GM18951 (cell line): ENCODE measurements around the gene DTNB.

Experiments used
- POLR2A ChIP-seq: IDR thresholded peaks from 4 replicates; pipeline ENCODE4 v1.6.1; 2011; ENCODE audit warnings: mild to moderate bottlenecking; ENCODE audit not compliant: insufficient read length, insufficient read depth; ENCODE audit errors: extremely low read depth
- in situ Hi-C: fragments of 300-500 bp; cut with MboI; formaldehyde crosslinking; loops from one replicate; pipeline ENCODE4 v1.12.0; 2022; ENCODE audit warnings: low sequenced_read_pairs, mixed read lengths, inconsistent platforms; ENCODE audit not compliant: unreplicated experiment

The DTNB gene

DNA sequence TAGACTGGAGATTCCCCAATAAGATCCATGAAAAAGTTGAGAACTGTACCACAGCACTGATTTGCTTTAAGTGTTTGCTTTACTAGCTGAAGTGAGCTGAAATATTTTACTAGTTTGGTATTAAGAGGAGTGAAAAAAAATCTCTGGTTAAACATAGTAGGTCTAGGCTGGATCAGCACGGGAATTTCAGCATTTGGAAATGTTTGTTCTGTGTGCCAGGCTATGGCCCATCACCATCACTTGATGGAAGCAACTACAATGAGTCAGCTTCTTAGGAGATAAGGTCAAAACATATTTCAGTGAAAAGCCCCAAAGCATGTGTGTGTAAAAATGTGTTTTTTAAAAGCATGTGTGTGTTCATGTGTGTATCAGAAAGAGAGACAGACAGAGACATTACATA is 200.2 kb downstream of the DTNB start:
- in situ Hi-C loops = no loop called here
- TF ChIP-seq POLR2A = no peak

GRCh38 chr2:25470806-25471205 is 202.6 kb downstream of the DTNB start:
- in situ Hi-C loops = no loop called here
- TF ChIP-seq POLR2A = no peak

DNA sequence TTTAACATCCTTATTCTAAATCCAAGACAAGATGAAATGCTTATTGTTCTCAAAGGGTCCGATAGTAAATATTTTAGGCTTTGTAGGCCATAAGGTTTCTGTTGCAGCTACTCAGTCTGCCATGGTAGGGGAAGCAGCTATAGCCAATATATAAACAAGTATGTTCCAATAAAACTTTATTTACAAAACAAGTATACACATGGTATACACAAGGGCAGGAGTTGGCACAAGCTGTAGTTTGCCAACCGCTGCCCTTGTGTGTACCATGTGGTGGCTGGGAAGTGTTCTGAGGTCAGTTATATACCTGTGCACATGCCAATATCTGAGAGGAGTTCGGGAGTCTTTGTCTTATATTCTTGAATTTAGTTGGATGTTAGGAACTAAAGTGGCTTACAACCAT is 205.6 kb downstream of the DTNB start:
- TF ChIP-seq POLR2A = no peak
- in situ Hi-C loops = no loop called here

DNA sequence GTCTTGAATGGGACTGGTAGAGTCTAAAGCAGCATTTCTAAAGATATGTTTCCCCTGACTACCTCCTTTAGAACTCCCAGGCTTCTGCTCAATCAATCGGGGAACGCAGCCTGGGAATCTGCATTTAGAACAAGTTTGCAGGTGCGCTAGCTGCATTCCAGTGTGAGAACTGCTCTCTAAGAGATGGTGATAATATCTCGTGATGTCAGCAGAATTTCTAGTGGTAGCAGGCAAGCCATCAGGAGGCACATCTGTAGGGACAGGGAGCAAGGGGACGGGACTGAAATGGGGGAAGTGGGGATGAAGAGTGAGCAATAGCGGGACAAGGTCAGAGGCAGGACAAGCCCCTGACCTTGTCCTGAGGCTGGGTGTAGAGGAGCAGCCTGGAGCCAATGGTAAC is 211.4 kb downstream of the DTNB start:
- in situ Hi-C loops = no loop called here

GRCh38 chr2:25460261-25460905 is 213.0 kb downstream of the DTNB start:
- in situ Hi-C loops = no loop called here

More for the DNA sequence above, 211.4 kb downstream of the DTNB start:
- no peak for TF ChIP-seq POLR2A

DNA sequence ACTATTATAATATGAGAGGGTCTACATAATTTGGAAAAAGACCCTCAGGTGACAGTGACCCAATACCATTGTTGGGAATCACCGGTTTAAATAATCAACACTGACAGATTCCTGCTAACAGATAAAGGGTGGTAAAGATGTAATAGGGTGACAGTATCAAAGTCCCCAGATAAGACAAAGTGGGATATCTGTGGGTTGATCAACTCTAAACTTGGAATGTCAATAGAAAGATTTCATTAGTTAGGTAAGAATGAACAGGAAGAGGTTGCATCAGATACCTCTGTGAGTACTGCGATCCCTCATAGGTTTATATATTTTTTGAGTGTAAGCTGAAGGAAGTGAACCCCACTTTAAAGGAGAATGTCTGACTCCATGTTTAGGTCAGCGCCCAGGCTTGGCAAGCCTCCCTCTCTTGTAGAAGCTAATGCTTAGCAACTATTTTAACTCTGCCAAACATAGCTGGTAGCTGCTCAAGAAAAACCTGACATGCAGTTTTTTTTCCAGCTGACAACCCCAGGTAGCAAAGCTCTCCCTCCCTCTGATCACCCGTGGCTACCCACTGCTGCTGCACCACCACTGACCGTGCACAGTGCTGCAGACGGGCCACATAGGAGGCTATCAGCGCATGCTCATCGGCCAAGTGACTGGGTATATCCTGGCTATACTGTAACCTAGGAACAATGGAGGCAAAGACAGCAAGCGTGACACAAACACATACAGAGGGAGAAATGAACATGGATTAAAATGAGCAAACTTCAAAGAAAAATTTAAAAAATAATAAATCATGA is 218.4 kb downstream of the DTNB start:
- TF ChIP-seq POLR2A = no peak
- in situ Hi-C loops = no loop called here

More at GRCh38 chr2:25460261-25460905, 213.0 kb downstream of the DTNB start:
- no peak for TF ChIP-seq POLR2A

DNA sequence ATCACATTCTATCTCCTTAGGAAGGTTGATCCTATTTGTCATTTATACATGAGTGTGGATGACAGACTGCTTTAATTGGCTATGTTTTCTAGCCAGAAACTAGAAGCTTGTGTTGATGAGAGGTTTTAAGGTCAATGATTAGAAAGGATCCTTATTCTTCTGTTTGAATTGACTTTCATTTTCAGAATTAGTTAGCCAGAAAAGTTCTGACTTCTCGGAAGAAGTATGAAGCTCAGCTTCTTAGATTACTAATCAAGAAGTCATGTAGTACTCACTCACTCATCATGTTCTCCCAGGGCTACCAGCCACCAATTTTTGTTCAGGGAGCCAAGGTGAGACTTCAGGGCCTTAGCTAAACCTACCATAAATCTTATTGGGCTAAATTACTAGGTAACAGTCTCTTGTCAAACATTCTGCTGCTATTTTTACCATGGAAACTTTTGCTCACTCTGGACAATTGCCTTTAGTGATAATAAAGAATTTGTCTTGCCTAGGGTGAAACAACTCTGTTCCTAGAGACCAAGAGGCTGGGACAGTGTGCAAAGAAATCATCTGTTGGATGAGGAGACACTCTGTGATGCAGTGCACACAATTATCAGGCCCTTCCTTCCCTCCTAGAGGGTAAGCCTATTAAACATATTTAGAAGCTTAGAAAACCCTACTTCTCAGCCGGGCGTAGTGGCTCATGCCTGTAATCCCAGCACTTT is 220.0 kb downstream of the DTNB start:
- no peak for TF ChIP-seq POLR2A
- in situ Hi-C loops = no loop called here

DNA sequence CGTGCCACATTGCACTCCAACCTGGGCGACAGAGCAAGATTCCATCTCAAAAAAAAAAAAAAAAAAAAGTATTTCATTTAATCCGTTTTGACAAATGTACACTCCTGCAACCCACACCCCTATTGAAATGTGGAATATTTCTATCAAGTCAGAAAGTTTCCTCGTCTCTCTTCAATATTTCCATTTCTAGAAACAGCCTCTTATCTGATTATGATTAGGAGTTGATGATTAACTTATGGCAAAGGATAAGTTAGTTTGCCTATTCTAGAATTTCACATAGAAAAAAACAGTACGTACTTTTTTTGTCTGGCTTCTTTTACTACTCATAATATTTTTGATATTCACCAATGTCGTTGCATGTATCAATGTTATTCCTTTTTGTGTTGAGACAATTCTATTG is 224.6 kb downstream of the DTNB start:
- no peak for TF ChIP-seq POLR2A
- in situ Hi-C loops = no loop called here

DNA sequence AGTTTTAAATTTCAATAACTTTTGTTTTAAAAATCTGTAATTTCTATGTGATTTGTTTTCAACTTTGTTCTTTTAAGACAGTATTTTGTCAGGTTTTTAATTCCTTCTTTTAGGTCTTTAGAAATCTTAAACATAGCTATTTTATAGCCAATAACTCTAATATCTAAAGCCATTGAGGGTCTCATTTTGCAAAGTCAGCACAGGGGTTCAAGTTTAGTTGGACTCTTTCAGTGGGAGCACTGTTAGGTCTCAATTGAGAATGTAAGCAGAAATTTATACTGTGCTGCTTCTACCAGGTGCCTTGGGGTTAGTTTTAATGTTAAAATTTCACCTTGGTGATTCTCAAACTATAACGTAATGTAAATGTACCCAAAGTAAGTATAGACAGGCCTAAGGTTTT is 226.4 kb downstream of the DTNB start:
- in situ Hi-C loops = no loop called here
- TF ChIP-seq POLR2A = no peak

DNA sequence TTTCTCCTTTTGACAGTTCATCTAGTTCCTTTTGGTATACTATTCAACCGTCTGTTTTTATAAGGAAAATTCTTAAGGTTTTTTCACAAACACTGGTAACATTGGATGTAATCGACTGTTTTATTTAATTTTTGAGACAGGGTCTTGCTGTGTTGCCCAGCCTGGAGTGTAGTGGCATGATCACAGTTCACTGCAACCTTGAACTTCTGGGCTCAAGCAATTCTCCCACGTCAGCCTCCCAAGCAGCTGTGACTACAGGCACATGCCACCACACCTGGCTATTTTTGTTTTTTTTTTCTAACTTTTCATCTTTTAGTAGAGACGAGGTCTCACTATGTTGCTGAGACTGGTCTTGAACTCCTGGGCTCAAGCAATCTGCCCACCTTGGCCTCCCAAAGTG is 227.3 kb downstream of the DTNB start:
- TF ChIP-seq POLR2A = no peak
- in situ Hi-C loops = no loop called here

DNA sequence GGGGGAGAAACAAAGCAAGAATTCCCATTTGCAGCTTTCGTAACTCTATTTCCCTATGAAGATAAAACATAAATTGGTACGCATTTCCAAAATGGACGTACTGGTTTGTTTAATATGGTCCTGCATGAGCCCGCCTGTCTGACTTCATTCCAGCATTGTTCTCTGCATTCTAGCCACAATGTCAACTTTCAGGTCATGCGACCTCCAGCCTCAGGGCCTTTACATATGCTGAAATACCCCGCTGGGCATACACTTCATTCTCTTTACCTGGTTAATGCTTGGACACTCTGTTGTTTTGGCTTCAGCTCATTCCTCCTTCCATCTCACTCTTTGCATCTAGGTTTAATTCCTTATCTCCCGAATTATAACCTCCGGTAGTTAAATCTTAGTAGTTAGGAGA is 227.9 kb downstream of the DTNB start:
- in situ Hi-C loops = no loop called here
- no peak for TF ChIP-seq POLR2A

GRCh38 chr2:25444608-25445270 is 228.6 kb downstream of the DTNB start:
- in situ Hi-C loops = no loop called here
- TF ChIP-seq POLR2A = no peak

GRCh38 chr2:25443766-25444165 is 229.6 kb downstream of the DTNB start:
- in situ Hi-C loops = no loop called here
- TF ChIP-seq POLR2A = no peak
